ENCODE measurements around the gene MYO6.

The MYO6 gene

DNA sequence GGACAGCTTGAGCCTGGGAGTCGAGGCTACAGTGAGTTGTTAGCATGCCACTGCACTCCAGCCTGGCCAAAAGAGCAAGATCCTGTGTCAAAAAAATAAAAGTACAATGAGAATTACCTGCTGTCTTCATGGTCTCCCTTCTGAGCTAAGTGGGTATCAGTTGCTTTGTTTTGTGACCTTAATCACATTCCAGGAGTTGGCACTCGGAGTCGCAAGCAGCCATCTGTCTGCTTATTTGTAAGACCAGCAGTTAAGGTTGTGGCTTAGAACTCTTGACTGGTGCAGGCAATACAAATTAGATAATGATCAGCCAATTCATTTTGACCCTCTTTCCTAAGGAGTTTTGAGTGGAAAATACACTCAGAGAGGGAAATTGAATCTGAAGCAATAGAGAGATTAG is 114.0 kb downstream of the MYO6 start:
- H3K27ac ChIP-seq: no peak overlapping the region
- no peak for TF ChIP-seq ZFX (IDR thresholded peaks at IDR 0.05; ENCODE audit: borderline replicate concordance)
- TF ChIP-seq, protein P1, sequence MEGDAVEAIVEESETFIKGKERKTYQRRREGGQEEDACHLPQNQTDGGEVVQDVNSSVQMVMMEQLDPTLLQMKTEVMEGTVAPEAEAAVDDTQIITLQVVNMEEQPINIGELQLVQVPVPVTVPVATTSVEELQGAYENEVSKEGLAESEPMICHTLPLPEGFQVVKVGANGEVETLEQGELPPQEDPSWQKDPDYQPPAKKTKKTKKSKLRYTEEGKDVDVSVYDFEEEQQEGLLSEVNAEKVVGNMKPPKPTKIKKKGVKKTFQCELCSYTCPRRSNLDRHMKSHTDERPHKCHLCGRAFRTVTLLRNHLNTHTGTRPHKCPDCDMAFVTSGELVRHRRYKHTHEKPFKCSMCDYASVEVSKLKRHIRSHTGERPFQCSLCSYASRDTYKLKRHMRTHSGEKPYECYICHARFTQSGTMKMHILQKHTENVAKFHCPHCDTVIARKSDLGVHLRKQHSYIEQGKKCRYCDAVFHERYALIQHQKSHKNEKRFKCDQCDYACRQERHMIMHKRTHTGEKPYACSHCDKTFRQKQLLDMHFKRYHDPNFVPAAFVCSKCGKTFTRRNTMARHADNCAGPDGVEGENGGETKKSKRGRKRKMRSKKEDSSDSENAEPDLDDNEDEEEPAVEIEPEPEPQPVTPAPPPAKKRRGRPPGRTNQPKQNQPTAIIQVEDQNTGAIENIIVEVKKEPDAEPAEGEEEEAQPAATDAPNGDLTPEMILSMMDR (IDR thresholded peaks at IDR 0.05): no peak

DNA sequence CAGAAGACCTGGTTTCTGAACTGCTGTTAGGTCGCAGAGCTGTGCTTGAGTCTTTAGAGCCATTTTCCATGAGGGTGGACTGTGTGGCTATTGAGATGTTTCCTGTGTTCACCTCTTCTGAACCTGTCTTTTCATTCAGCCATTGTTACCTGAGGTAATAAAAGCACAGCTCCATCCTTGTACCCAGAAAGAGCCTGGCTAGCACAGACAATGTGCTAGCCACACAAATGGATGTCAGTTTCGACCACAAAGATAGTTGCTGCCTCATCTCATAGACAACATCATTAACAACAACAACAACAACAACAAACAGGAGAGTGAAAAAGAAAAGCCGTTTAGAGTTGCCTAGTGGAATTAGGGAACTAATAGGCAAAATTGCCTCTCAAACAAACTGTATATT is 114.7 kb downstream of the MYO6 start:
- H3K27ac ChIP-seq: no peak overlapping the region
- TF ChIP-seq ZFX (IDR thresholded peaks at IDR 0.05; ENCODE audit: borderline replicate concordance): no peak
- TF ChIP-seq, protein P1 (IDR thresholded peaks at IDR 0.05): no peak

DNA sequence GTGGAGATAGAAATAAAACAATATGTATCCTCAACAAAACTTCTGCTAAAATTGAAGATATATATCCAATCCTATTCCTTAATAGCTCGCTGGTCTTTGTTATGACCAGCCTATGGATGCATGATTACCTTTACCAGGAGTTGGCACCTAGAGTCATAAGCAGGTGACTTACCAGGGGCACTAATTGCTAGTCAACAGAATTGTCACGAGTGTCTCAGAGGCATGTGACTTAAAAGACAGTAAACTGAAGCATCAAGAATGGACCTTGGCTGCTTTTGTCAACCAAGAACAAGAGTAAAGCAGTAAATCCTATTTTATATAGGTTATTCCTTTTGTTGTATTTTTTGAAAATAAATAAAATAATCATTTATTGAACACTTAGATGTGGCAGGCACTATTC is 115.4 kb downstream of the MYO6 start:
- no peak overlapping the region for H3K27ac ChIP-seq
- TF ChIP-seq, protein P1 (IDR thresholded peaks at IDR 0.05): no peak
- TF ChIP-seq ZFX (IDR thresholded peaks at IDR 0.05; ENCODE audit: borderline replicate concordance): no peak

DNA sequence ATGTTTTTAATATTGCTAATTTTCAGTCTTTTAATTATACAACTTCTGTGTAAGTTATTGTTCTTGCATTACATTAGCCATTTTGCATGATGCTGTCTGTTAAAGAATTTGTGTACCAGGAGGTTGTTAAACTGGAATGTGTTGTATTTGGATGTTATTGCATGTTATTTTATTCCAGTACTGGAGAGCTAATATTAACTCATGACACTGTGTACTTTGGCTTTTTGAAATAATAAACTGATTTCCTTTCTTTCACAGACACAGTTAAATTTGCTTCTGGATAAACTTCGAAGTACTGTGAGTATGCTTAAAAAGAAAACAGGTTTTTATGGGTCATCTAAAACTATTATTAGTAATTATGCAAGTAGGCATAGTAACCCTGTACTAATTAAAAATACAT is 121.3 kb downstream of the MYO6 start:
- no peak overlapping the region for H3K27ac ChIP-seq
- TF ChIP-seq, protein P1 (IDR thresholded peaks at IDR 0.05): no peak
- no peak for TF ChIP-seq ZFX (IDR thresholded peaks at IDR 0.05; ENCODE audit: borderline replicate concordance)

DNA sequence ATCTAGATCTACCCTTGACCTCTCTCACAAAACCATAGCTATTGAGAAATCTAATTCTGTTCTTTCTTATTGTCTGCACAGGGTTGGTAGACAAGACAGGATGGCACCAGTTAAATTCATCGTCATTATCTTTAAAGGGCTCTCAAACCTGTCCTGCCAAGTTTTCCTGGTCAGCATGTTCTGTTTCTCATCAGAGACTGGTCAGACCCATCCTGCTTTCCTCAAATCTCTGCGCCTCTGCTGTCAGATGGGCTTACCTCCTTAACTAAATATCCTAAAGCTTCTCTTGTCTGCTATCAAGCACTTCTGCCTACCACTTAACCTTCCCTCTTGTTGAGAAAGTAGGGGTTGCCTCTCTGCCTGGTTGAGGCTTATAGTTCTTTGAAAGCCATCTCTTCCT is 125.2 kb downstream of the MYO6 start:
- TF ChIP-seq, protein P1 (IDR thresholded peaks at IDR 0.05): no peak
- TF ChIP-seq ZFX (IDR thresholded peaks at IDR 0.05; ENCODE audit: borderline replicate concordance): no peak
- no peak overlapping the region for H3K27ac ChIP-seq

DNA sequence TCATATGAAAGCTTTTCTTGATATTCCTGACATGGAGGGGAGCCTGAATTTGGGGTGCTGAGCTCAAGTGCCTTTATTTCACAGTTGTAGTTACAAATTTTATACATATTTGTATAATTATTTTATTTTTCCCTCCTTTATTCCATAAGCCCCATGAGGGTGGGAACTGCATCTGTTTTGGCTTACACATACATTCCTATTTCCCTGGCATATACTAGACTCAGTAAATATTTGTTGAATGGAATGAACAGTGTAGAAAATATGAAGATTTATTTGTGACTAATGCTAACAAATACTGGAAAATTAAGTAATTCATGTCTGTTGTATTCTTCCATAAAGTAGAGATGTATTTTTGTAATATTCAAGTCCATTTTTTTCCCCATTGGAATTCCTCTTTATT is 127.1 kb downstream of the MYO6 start:
- no peak overlapping the region for H3K27ac ChIP-seq
- TF ChIP-seq, protein P1 (IDR thresholded peaks at IDR 0.05): no peak
- TF ChIP-seq ZFX (IDR thresholded peaks at IDR 0.05; ENCODE audit: borderline replicate concordance): no peak

DNA sequence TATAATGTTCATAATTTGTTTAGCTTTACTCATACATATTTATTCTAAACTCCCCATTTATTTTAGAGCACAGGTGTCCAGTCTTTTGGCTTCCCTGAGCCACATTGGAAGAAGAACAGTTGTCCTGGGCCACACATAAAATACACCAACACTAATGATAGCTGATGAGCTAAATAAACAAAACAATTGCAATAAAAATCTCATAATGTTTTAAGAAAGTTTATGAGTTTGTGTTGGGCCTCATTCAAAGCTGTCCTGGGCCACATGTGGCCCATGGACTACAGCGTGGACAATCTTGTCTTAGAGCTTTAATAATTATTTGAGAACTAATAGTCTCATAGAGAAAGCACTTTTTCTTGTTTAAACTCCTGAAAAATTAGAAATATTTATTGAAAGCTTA is 131.3 kb downstream of the MYO6 start:
- no peak overlapping the region for H3K27ac ChIP-seq
- no peak for TF ChIP-seq ZFX (IDR thresholded peaks at IDR 0.05; ENCODE audit: borderline replicate concordance)
- TF ChIP-seq, protein P1 (IDR thresholded peaks at IDR 0.05): no peak

Measured in 22Rv1 (cell line).